HepG2 (cell line): Measurements from ENCODE around the gene TMEM220. TPM values are rescaled to one million over a fixed set of nuclear protein-coding genes. Genes with fewer than 3 reads are reported as not detected.

Source experiments
- CCAR2 ChIP-seq: fragments of 200-400 bp; formaldehyde crosslinking; optimal IDR thresholded peaks from 2 replicates; pipeline ENCODE3; 2018; ENCODE audit warnings: low read depth, mild to moderate bottlenecking, low read length, moderate library complexity
- FOXJ3 ChIP-seq: sonication (generic); formaldehyde crosslinking; IDR thresholded peaks from 2 replicates; pipeline ENCODE4 v1.4.0; 2020; ENCODE audit warnings: missing genetic modification reagents, mild to moderate bottlenecking, borderline replicate concordance
- GATAD1 ChIP-seq: IDR thresholded peaks from 2 replicates; pipeline ENCODE4 v1.6.1; 2016; ENCODE audit warnings: missing genetic modification reagents, missing compliant biosample characterization
- JDP2 ChIP-seq: sonication (generic); formaldehyde crosslinking; IDR thresholded peaks from 2 replicates; pipeline ENCODE4 v1.8.1; 2022; ENCODE audit warnings: missing genetic modification reagents, borderline replicate concordance
- NFAT5 ChIP-seq: sonication (generic); formaldehyde crosslinking; IDR thresholded peaks from 2 replicates; pipeline ENCODE4 v1.4.0; 2020; ENCODE audit warnings: missing genetic modification reagents
- NR2F6 ChIP-seq, 2 experiments: IDR thresholded peaks; 2 replicates each; pipeline ENCODE4 v1.6.1; 2016; ENCODE audit warnings: antibody characterized with exemption in 1 of 2, mild to moderate bottlenecking in 1 of 2
- RARA ChIP-seq: IDR thresholded peaks from 2 replicates; pipeline ENCODE4 v1.6.1; 2016; ENCODE audit warnings: missing genetic modification reagents, missing compliant biosample characterization
- SMYD3 ChIP-seq: sonication (generic); formaldehyde crosslinking; IDR thresholded peaks from 2 replicates; pipeline ENCODE4 v1.8.1; 2023; ENCODE audit warnings: mild to moderate bottlenecking, missing genetic modification reagents
- ZEB1 ChIP-seq: IDR thresholded peaks from 2 replicates; pipeline ENCODE4 v1.6.1; 2012; ENCODE audit warnings: mild to moderate bottlenecking, low read depth, inconsistent platforms; ENCODE audit not compliant: insufficient replicate concordance
- ZNF256 ChIP-seq: sonication (generic); formaldehyde crosslinking; conservative IDR thresholded peaks from 2 replicates; pipeline ENCODE4 v1.4.0; 2020; ENCODE audit warnings: missing genetic modification reagents
- ZNF3 ChIP-seq: IDR thresholded peaks from 2 replicates; pipeline ENCODE4 v1.7.0; 2017; ENCODE audit warnings: inconsistent platforms
- ZNF562 ChIP-seq: sonication (generic); formaldehyde crosslinking; IDR thresholded peaks from 2 replicates; pipeline ENCODE4 v1.8.0; 2022; ENCODE audit warnings: missing genetic modification reagents, borderline replicate concordance
- ZNF570 ChIP-seq: sonication (generic); formaldehyde crosslinking; IDR thresholded peaks from 2 replicates; pipeline ENCODE4 v1.4.0; 2020; ENCODE audit warnings: mild to moderate bottlenecking, missing genetic modification reagents, borderline replicate concordance
- ZSCAN25 ChIP-seq: sonication (generic); formaldehyde crosslinking; IDR thresholded peaks from 2 replicates; pipeline ENCODE4 v1.8.0; 2022; ENCODE audit warnings: mild to moderate bottlenecking, missing genetic modification reagents
- ZSCAN29 ChIP-seq: sonication (generic); formaldehyde crosslinking; conservative IDR thresholded peaks from 2 replicates; pipeline ENCODE4 v1.4.0; 2020; ENCODE audit warnings: mild to moderate bottlenecking, missing genetic modification reagents
- polyA plus RNA-seq, 8 experiments: library from polyadenylated mRNA; depleted of rRNA in 3 of 8; stranded (reverse) in 7 of 8; unstranded in 1 of 8; fragments of >200 nt; fragmentation: Illumina TruSeq in 4 of 8; extraction: Trizol in 4 of 8; gene quantifications; 2 replicates each; pipeline versions ENCODE4 v1.2.1 to v1.2.3, GENCODE V29; 2011 to 2016; ENCODE audit warnings: low read depth in 4 of 8, missing spikeins in 1 of 8, mixed read lengths in 1 of 8; ENCODE audit not compliant: insufficient read depth in 1 of 8
- total RNA-seq, 5 experiments: library from RNA; depleted of rRNA; stranded (reverse); fragments of >200 nt; fragmentation: Illumina TruSeq; extraction: Trizol; gene quantifications; 2 replicates each; pipeline ENCODE4 v1.2.3, GENCODE V29; 2016; ENCODE audit warnings: low read depth in 1 of 5
- TF ChIP-seq, protein P1 (sequence below): sonication (generic); formaldehyde crosslinking; IDR thresholded peaks from one replicate; pipeline ENCODE4 v1.5.1; 2020; ENCODE audit warnings: mild to moderate bottlenecking, missing genetic modification reagents; ENCODE audit errors: not compliant biosample characterization

Gene TMEM220
- total and polyA plus RNA-seq, 2 of the 13 experiments (the other 11 are each of a cell fraction or from before 2014, with no cell fraction given) = 1.3 to 2.2 TPM

DNA sequence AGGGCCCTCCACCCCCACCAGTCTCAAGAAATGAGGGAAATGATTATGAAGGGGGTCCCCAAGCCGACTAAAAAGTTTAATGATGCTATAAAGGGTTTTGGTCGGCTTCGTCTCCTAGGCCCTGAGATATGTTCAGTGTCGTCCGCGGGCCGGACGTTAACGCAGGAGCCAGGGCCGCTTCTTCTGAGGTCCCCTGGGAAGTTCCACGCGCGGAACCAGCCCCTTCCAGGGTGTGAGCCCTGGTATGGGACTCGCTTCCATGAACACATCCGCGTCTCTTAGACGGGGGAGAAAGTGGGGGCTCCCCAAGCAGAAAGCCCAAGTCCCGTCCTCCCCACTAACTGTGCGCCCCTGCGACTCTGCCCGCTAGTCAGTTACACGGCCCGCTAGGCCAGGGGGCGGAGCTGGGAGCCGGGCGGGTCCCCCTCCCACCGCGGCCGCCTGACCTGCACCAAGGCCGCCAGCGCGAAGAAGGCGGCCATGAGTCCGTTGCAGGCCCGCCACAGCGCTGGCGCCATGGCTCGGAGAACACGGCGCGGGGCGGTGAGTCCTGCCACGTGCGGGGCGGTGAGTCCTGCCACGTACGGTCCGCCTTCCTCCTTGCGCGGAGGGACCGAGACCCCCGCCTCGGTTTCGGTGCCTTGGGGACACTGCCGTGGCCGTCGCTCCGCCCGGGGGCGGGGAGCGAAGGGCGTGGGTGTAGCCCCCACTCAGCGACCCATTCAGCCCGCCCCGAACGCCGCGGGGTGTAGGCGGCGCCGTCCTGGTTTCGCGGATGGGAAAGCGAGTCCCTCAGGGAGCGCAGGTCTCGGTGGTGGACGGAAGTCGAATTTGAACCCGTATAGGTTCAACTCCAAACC lies at the start of gene TMEM220 (continued):
- TF ChIP-seq ZNF562 (CRISPR knock-in tag) = 0 out of 2 replicates have a peak, but pooled peaks have one; percentile 57
- TF ChIP-seq ZSCAN29 = peak; percentile 94
- TF ChIP-seq JDP2 (CRISPR knock-in tag) = no peak
- TF ChIP-seq ZSCAN25 = peak; percentile 47; the same call in 1 of the 2 replicates
- TF ChIP-seq NFAT5 (CRISPR knock-in tag) = peak; percentile 55; the same call in 1 of the 2 replicates
- TF ChIP-seq ZEB1 = no peak
- TF ChIP-seq, protein P1, sequence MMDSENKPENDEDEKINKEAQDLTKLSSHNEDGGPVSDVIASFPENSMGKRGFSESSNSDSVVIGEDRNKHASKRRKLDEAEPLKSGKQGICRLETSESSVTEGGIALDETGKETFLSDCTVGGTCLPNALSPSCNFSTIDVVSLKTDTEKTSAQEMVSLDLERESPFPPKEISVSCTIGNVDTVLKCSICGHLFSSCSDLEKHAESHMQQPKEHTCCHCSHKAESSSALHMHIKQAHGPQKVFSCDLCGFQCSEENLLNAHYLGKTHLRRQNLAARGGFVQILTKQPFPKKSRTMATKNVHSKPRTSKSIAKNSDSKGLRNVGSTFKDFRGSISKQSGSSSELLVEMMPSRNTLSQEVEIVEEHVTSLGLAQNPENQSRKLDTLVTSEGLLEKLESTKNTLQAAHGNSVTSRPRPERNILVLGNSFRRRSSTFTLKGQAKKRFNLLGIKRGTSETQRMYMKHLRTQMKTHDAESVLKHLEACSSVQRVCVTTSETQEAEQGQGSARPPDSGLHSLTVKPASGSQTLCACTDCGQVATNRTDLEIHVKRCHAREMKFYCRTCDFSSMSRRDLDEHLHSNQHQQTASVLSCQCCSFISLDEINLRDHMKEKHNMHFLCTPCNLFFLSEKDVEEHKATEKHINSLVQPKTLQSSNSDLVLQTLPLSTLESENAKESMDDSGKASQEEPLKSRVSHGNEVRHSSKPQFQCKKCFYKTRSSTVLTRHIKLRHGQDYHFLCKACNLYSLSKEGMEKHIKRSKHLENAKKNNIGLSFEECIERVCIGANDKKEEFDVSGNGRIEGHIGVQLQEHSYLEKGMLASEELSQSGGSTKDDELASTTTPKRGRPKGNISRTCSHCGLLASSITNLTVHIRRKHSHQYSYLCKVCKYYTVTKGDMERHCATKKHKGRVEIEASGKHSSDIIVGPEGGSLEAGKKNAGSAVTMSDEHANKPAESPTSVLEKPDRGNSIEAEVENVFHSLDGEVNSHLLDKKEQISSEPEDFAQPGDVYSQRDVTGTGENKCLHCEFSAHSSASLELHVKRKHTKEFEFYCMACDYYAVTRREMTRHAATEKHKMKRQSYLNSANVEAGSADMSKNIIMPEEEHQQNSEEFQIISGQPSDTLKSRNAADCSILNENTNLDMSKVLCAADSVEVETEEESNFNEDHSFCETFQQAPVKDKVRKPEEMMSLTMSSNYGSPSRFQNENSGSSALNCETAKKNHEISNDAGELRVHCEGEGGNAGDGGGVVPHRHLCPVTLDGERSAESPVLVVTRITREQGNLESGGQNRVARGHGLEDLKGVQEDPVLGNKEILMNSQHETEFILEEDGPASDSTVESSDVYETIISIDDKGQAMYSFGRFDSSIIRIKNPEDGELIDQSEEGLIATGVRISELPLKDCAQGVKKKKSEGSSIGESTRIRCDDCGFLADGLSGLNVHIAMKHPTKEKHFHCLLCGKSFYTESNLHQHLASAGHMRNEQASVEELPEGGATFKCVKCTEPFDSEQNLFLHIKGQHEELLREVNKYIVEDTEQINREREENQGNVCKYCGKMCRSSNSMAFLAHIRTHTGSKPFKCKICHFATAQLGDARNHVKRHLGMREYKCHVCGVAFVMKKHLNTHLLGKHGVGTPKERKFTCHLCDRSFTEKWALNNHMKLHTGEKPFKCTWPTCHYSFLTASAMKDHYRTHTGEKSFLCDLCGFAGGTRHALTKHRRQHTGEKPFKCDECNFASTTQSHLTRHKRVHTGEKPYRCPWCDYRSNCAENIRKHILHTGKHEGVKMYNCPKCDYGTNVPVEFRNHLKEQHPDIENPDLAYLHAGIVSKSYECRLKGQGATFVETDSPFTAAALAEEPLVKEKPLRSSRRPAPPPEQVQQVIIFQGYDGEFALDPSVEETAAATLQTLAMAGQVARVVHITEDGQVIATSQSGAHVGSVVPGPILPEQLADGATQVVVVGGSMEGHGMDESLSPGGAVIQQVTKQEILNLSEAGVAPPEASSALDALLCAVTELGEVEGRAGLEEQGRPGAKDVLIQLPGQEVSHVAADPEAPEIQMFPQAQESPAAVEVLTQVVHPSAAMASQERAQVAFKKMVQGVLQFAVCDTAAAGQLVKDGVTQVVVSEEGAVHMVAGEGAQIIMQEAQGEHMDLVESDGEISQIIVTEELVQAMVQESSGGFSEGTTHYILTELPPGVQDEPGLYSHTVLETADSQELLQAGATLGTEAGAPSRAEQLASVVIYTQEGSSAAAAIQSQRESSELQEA (CRISPR knock-in tag) = peak; percentile 81
- no peak for TF ChIP-seq ZNF3 (CRISPR knock-in tag)
- no peak for TF ChIP-seq ZNF256 (CRISPR knock-in tag)
- TF ChIP-seq RARA (CRISPR knock-in tag) = no peak
- no peak for TF ChIP-seq NR2F6 (IDR thresholded peaks at IDR 0.05)
- peak; percentile 47; the same call in 1 of the 2 replicates for TF ChIP-seq NR2F6 (CRISPR knock-in tag; IDR thresholded peaks at IDR 0.05)
- TF ChIP-seq GATAD1 (CRISPR knock-in tag) = peak; percentile 46; the same call in 1 of the 2 replicates
- no peak for TF ChIP-seq CCAR2
- no peak for TF ChIP-seq SMYD3
- TF ChIP-seq ZNF570 (CRISPR knock-in tag) = no peak
- no peak for TF ChIP-seq FOXJ3 (CRISPR knock-in tag)
